PFSK-1 (cell line): Measurements from ENCODE around the gene HMGCS2.

Experiments
- SIN3A ChIP-seq: IDR thresholded peaks from 2 replicates; pipeline ENCODE4 v1.6.1; 2012; ENCODE audit warnings: mild to moderate bottlenecking, low read length, moderate library complexity, borderline replicate concordance; ENCODE audit not compliant: insufficient read depth
- TAF1 ChIP-seq: IDR thresholded peaks from 2 replicates; pipeline ENCODE4 v1.6.1; 2012; ENCODE audit warnings: low read length, control low read depth, borderline replicate concordance; ENCODE audit not compliant: insufficient read depth

- TF ChIP-seq TAF1 (no peak), SIN3A (no peak)
Observed at GRCh38 chr1:119808491-119808890, 39.8 kb upstream of the HMGCS2 start.
